NCI-H82 treated with DMSO at 0.1 percent for 48 hours (cell line): Measurements from ENCODE around the gene PPP6R3.
"Not testable (repeated sequence)": the region's sequence is repeated elsewhere in the genome, so short reads cannot be mapped to it uniquely, and the experiment has no call there.

ENCODE experiments used
- DNase-seq: peaks from one replicate; lab custom pipeline; 2025; ENCODE audit not compliant: unreplicated experiment; lab: John Stamatoyannopoulos, UW

The PPP6R3 gene

GRCh38 chr11:68523033-68523432 is 62.5 kb downstream of the PPP6R3 start:
- DNase-seq, result no peak

GRCh38 chr11:68523743-68524142 is 63.2 kb downstream of the PPP6R3 start:
- DNase-seq, result no peak

- no peak for DNase-seq
These were observed 63.7 kb downstream of the PPP6R3 start for GRCh38 chr11:68524213-68524612.

GRCh38 chr11:68524681-68525080 is 64.1 kb downstream of the PPP6R3 start:
- no peak for DNase-seq

- no peak for DNase-seq
These were observed 64.8 kb downstream of the PPP6R3 start for GRCh38 chr11:68525336-68525735.

GRCh38 chr11:68525930-68526329 is 65.4 kb downstream of the PPP6R3 start:
- DNase-seq, result no peak

GRCh38 chr11:68527585-68527984 is 67.0 kb downstream of the PPP6R3 start:
- no peak for DNase-seq

- no peak for DNase-seq
These were observed 68.1 kb downstream of the PPP6R3 start for GRCh38 chr11:68528630-68529029.

GRCh38 chr11:68531129-68531693 is 70.7 kb downstream of the PPP6R3 start:
- no peak for DNase-seq

GRCh38 chr11:68532727-68533369 is 72.3 kb downstream of the PPP6R3 start:
- DNase-seq, result no peak

- no peak for DNase-seq
These were observed 73.4 kb downstream of the PPP6R3 start for GRCh38 chr11:68533945-68534344.

GRCh38 chr11:68535098-68535497 is 74.5 kb downstream of the PPP6R3 start:
- no peak for DNase-seq

GRCh38 chr11:68536706-68537105 is 76.2 kb downstream of the PPP6R3 start:
- no peak for DNase-seq

- DNase-seq, result no peak
These were observed 77.5 kb downstream of the PPP6R3 start for GRCh38 chr11:68538025-68538424.

- DNase-seq, result no peak
These were observed 78.8 kb downstream of the PPP6R3 start for GRCh38 chr11:68539395-68539794.

- DNase-seq, result not testable (repeated sequence)
These were observed 80.0 kb downstream of the PPP6R3 start for GRCh38 chr11:68540504-68540903.

GRCh38 chr11:68541116-68541515 is 80.6 kb downstream of the PPP6R3 start:
- DNase-seq, result no peak

- no peak for DNase-seq
These were observed 81.4 kb downstream of the PPP6R3 start for GRCh38 chr11:68541991-68542390.

GRCh38 chr11:68542617-68543016 is 82.1 kb downstream of the PPP6R3 start:
- no peak for DNase-seq

- no peak for DNase-seq
These were observed 83.0 kb downstream of the PPP6R3 start for GRCh38 chr11:68543594-68543993.

GRCh38 chr11:68545347-68545746 is 84.8 kb downstream of the PPP6R3 start:
- no peak for DNase-seq

GRCh38 chr11:68545796-68546195 is 85.2 kb downstream of the PPP6R3 start:
- DNase-seq, result no peak

- no peak for DNase-seq
These were observed 86.0 kb downstream of the PPP6R3 start for GRCh38 chr11:68546555-68546954.
